SK-N-SH treated with all-trans-retinoic acid at 6 μM for 48 hours (cell line): ENCODE data around the gene GRIK2.

Experiments used
- ESRRG ChIP-seq: fragments of 250-450 bp; sonication (Bioruptor Pico); IDR thresholded peaks from 2 replicates; pipeline ENCODE4 v1.6.1; 2021; ENCODE audit warnings: mild to moderate bottlenecking
- OSR1 ChIP-seq: fragments of 250-450 bp; sonication (Bioruptor Pico); IDR thresholded peaks from 2 replicates; pipeline ENCODE4 v1.8.0; 2022; ENCODE audit warnings: moderate library complexity, mild to moderate bottlenecking, inconsistent platforms
- PATZ1 ChIP-seq: fragments of 250-450 bp; sonication (Bioruptor Pico); IDR thresholded peaks from 2 replicates; pipeline ENCODE4 v1.8.0; 2020; ENCODE audit warnings: mild to moderate bottlenecking, moderate library complexity, borderline replicate concordance
- TCF4 ChIP-seq: fragments of 250-450 bp; sonication (Bioruptor Pico); IDR thresholded peaks from 2 replicates; pipeline ENCODE4 v1.8.0; 2021; ENCODE audit warnings: mild to moderate bottlenecking, moderate library complexity, borderline replicate concordance
- ZFP30 ChIP-seq: fragments of 450-650 bp; formaldehyde crosslinking; IDR thresholded peaks from 2 replicates; pipeline ENCODE4 v1.5.0; 2022; ENCODE audit warnings: mild to moderate bottlenecking, moderate library complexity

GRCh38 chr6:101816716-101817115, 423.2 kb downstream of the GRIK2 start:
- no peak for TF ChIP-seq PATZ1 (CRISPR knock-in tag)
- TF ChIP-seq ZFP30 (CRISPR knock-in tag): no peak
- TF ChIP-seq TCF4 (CRISPR knock-in tag): no peak
- TF ChIP-seq ESRRG (CRISPR knock-in tag): no peak
- TF ChIP-seq OSR1 (CRISPR knock-in tag): no peak
